GM19395 (cell line): Measurements from ENCODE around the gene ANXA8L1.
"Not testable (repeated sequence)": the region's sequence is repeated elsewhere in the genome, so short reads cannot be mapped to it uniquely, and the experiment has no call there.

ENCODE experiments used
- ATAC-seq: cut with Tn5 transposase; IDR thresholded peaks from one replicate; pipeline ENCODE4 v1.9.1; 2021; ENCODE audit warnings: mild to moderate bottlenecking, moderate library complexity; ENCODE audit not compliant: unreplicated experiment

The ANXA8L1 gene, protein sequence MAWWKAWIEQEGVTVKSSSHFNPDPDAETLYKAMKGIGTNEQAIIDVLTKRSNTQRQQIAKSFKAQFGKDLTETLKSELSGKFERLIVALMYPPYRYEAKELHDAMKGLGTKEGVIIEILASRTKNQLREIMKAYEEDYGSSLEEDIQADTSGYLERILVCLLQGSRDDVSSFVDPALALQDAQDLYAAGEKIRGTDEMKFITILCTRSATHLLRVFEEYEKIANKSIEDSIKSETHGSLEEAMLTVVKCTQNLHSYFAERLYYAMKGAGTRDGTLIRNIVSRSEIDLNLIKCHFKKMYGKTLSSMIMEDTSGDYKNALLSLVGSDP

DNA sequence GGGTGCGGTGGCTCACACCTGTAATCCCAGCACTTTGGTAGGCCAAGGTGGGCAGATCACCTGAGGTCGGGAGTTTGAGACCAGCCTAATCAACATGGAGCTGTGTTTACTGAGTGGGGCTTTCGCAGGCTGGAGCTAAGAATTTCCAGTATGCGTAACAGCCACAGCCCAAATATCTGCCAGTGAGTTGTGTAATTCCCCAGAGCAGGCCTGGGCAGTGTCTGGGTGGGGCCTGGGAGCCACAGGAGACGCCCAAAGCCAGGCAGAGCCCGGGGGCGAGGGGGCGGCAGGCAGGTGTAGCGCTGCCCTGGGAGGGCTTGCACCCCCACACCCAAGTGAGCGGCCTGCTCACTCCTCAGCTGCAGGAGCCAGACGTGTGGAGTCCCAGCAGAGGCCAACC lies at the start of gene ANXA8L1:
Gene ANXA8L1, plus strand, starts transcription at position 371 of the 400 bp plus-strand sequence. CDS start 76 bp downstream, outside the sequence.
- ATAC-seq, result not testable (repeated sequence)

DNA sequence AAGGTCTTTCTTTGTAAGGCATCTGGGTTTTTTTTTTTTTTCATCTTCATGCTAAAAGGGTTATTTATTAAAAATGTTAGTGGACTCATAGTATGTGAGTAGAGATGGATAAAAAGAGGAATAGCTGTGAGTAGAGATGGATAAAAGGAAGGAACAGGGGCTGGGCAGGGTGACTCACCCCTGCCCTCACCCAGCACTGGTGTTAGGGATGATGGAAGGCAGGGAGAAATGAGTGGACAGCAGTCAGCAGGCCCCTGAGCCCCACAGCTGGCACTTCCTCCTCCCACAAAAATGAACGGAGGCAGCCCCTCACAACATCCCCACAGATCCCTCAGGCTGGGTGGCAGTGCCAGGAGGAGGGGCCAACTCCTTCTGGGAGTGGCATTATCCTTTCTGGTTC lies 49.5 kb upstream of the ANXA8L1 start:
- no peak for ATAC-seq

DNA sequence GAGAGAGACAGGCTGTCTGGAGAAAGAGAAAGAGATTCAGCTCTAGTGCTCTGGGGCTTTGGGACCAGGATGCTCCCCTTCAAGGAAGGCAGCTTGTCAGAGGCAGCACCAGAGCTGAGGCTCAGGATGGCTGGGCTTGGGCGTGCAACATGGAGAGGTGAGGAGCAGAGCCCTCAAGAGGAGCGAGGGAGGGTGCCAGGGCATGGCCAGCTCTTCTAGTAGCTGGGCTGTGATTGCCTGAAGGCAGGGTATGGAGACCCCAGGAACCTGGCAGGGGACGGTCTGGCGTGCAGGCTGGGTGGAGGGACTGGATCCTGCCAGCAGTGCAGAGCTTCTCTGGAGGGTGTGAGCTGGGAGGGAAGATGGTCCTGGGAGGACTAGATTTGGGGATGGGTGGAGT lies 48.6 kb upstream of the ANXA8L1 start:
- no peak for ATAC-seq

DNA sequence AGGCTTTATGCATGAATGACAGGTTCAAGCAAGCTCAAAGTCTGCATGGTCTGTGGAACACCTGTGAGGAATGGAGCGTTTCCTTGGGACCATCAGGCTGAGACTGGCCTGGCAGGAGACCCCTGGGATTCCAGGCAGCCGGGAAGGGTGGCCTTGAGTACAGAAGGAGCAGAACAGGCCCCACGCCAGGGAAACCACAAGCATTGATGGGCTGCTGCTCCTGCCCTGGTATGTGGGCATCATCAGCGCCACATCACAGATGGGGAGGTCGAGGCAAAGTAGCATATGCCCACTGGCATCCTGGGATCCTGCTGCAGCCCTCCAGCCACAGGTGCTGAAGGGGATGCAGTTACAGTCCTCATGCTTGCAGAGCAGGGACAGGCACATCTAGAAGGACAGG lies 47.9 kb upstream of the ANXA8L1 start:
- no peak for ATAC-seq

DNA sequence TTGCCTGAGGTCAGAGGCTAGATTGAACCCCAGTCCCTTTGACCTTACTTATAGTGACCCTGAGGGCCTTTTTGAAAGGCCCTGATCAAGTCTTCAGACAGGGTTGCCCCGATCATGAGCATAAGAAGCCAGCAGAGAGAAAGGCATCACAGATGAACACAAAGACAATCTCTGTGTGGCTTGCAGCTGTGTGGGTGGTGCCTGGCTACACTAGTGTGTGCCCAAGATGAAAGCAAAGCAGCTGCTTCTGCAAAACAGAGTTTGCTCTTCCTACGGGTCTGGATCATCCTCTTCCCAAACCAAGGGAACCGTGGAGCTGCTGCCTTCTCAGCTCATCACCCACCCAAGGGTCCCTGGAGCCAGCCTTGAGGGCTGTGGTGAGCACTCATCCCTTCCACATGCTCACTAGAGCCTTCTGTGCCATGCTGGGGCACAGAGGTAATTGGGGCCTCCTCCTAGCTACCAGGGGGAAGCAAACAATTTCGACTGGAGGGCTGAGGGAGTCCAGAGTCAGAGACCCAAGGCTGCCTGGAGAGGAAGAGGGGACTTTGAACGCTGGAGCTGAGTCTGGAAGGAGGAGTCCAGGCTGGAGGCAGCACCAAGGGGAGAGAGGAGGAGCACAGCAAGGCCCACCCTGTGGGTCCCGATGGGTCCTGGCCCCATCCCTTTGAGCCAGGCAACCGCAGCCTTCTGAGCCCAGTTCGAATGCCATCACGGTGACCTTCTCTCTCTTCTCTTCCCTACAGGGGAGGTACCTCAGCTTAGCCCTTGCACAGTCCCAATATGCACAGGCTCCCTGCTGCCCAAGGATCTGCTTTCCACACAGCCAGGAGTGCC lies 46.5 kb upstream of the ANXA8L1 start:
- ATAC-seq, result no peak

DNA sequence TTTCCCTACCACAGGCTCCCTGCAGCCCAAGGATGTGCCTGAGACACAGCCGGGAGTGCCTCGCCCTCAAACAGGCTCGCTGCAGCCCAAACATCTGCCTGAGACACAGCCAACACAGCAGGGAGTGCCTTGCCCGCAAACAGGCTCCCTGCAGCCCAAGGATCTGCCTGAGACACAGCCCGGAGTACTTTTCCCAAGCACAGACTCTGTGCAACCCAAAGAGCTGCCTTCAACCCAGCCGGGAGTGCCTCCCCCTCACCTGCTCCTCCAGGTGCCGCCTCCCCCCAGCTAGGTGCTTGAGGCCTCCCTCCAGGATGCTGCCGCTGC lies 45.9 kb upstream of the ANXA8L1 start:
- no peak for ATAC-seq

DNA sequence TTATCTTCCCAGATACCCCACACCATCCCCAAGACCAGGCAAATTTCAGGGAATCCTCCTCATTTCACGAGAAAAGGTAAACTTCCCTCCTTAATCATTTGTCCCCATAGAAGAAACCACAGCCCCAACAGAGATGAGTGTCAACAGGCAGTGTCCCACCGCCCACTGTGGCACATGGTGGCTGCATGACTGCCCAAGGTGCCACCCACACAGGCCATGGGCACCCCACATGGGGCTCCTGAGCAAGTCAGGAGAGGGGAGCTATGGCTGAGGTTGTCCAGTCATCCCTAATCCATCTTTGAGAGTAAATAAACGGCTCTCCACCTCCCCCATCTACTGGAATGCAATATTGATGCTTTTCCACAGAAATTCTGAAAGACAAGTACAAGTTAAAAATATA lies 44.7 kb upstream of the ANXA8L1 start:
- no peak for ATAC-seq

DNA sequence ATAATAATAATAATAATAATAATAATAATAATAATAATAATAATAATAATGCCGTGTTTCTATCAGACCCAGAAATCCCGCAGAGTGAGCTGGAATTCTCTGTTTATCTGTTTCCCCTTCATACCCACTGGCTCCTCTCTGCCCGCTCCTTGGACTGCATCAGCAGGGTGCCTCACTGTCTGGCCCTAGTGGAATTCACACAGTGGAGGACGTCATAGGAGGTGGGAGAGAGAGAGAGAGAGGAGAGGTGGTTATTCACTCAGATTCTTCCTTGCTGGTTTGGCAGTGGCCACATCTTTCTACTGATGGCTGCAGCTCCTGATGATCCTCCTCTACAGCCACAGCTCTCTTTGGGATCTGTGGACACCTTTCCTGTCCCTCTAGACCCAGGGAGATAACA lies 10.1 kb upstream of the ANXA8L1 start:
- ATAC-seq, result not testable (repeated sequence)

DNA sequence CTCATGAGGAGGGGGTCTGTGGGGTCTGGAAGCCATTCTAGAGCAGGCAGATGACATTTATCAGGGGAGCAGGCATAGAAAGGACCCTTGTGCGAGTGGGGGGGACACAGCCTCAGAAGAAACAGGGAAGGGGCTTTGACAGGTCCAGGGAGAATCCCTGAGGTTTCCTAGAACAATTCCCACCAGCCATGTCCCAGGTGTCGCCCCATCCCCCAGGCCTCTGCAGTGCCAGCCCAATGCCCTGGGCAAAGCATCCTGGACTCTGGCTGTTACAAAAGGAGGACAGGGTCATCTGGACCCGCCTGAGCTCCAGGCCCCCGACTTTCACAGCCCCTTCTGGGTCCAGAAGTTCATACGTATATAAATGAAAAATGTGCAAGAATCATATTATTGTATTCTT lies 8.4 kb upstream of the ANXA8L1 start:
- not testable (repeated sequence) for ATAC-seq

DNA sequence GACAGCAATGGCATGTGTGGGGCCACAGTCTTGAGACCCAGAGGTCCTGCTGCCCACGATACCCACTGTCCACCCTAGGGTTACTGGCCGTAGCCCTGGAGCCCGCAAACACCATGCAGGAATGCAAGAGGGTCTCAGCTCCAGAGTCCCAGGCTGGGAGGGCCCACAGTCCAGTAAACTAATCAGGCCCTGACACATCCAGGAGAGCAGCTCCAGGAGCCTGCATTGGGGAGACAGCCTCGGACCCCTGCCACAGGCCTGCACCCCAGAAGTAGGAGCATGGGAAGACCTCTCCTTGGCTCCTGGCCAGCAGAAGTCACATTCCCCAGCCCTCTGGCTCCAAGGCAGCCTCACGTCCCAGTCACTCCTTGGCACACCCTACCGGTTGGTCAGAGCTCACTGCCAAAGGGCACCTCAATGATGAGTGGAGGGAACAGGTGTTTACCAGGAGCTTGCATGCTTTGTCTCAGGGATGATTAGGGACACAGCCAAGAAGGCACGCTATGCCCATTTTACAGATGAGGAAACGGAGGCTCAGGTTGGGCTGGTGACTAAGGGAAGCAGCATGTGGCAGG lies 7.8 kb upstream of the ANXA8L1 start:
- ATAC-seq, result not testable (repeated sequence)

DNA sequence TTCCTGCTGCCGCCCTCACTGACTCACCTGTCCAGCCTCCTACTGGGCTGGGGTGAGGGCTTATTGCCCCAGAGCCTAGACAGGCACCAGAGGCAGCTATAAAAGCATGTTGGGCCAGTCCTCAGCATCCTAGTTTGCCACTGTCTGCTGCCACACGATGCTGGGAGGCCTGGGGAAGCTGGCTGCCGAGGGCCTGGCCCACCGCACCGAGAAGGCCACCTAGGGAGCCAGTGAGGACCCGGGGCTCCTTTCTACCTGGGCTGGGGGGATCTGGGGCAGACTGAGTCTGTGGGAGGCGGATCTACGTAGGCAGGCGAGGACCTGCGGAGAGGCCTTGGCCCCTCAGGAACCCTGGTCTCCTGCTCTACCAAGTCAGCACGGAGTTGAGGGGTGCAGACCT lies 6.6 kb upstream of the ANXA8L1 start:
- not testable (repeated sequence) for ATAC-seq

DNA sequence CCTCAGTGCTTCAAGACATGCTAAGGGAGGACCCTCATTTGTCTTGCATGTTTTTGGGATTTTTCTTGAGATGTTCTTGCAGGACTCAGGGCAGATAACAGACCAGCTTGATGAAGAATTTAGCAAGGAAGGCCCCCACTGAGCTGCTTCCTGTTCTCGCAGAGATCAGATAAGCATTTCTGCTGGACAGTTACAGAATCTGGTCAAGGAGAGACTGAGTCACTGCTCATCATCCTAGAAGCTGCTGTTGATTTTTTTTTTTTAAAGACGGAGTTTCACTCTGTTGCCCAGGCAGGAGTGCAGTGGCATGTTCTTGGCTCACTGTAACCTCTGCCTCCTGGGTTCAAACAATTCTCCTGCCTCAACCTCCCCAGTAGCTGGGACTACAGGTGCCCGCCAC lies 1.2 kb upstream of the ANXA8L1 start:
- ATAC-seq, result not testable (repeated sequence)

DNA sequence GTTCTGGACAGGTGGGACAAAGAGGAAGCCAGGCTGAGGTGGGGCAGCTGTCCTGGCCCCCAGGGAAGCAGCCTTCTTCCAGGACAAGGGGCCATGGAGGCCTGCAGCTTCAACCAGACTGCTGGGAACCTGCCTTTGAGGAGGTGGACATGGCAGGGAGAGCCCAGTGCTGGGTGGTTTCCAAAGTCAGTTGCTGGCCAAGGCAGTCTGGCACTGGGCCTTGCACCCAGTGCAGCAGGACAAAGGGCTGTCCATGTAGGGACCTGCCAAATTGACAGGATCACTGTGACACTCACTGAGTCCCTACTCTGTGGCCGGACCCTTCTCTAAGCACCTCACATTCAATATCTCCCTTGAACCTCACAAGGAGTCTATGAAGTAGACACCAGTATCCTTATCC lies 1.4 kb downstream of the ANXA8L1 start:
- not testable (repeated sequence) for ATAC-seq

DNA sequence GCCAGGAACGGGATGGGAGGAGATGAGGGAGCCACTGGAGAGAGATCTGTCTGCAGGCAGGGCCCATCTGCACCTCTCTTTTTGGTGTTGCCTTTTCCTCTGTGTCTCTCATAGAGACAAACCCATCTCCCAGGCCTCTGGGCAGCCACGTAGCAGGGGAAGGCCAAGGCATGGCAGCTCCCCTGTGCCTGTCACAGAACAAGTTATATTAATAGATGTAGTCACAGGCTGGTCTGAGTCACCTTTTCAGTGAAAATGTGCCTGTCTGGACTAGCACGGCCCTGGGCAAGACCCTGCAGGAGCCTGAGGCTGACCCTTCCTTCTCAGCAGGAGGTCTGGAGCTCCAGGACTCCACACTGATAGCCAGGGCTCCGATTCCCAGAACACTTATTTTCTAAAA lies 2.1 kb downstream of the ANXA8L1 start:
- ATAC-seq, result not testable (repeated sequence)

DNA sequence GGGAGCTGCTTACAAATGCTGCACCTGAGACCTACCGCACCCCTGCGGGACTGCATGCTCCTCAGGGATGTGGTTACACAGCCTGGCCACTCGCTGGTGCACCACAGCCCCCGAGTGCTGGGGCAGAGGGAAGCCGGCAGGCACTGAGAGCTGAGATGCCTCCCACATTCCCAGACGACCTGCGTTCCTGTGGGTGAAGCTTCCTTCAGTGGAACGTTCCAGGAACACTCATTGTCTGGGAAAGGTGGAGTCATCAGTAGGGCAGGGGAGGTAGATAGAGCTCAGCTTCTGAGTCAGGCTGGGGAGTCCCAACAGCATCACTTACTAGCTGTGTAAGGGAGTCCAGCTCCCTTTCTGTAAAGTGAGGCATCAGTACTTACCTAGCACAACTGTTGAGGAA lies 2.5 kb downstream of the ANXA8L1 start:
- not testable (repeated sequence) for ATAC-seq

DNA sequence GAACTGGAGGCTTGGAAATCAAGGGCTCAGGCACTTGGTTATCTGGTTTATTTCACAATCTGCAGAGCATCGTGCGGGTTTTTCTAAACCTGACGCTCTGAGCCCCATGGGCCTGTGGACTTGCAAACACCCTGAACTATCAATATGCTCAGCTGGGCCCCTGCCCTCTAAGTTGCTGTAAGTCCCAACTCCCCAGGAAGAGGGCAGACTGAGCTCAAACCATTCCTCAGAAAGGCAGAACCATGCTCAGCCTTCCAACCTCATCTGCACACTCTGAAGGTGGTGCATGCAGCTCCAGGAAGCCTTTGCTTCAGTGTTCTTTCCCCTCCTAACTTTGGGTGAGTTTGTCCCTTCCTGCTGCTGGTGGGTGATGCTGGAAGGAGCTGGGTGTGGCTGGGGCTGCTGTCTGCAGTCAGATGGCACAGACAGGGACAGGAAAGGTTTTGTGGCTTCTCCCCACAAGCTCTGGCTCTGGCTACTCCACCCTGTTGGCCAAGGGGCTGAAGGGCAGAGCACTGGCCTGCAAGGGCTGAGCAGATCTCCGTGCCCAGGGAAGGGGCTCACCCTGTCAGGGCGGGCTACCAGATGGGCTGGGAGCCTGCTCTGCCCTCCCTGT lies 3.8 kb downstream of the ANXA8L1 start:
- ATAC-seq, result not testable (repeated sequence)

DNA sequence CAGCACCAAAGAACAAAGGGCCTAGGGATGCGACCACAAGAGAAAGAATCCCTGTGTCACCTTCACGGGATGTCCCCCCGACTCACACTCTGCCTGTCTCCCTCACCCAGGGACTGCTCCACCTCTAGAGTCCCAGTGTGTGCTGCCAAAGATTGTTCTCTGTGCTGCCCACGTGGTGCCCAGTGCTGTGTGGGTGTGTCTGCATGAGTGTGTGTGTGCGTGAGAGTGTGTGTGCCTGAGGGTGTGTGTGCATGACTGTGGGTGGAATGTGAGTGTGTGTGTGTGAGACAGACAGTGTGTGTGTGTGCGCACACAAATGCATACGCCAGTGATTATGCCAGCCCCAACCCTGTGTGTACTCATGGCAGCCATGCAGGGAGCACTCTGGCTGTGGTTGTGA lies 10.3 kb downstream of the ANXA8L1 start:
- not testable (repeated sequence) for ATAC-seq

DNA sequence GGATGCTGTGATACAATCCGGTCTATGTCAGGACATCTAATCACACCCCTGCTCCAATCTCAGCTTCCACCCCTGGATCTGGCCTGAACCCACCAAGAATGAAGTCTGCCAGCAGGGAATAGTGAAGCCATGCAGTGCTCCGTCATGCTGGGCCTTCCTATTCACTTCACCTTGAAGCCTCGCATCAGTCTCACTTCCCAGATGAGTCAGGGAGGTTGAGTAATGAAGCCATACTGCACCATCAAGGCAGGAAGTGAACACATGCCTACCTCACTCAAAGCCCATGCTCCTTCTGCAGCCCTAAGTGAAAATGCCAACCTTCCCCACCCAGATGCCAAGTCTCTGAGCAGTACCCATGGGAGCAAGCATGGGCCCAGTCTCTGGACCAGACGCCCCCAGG lies 11.1 kb downstream of the ANXA8L1 start:
- not testable (repeated sequence) for ATAC-seq

DNA sequence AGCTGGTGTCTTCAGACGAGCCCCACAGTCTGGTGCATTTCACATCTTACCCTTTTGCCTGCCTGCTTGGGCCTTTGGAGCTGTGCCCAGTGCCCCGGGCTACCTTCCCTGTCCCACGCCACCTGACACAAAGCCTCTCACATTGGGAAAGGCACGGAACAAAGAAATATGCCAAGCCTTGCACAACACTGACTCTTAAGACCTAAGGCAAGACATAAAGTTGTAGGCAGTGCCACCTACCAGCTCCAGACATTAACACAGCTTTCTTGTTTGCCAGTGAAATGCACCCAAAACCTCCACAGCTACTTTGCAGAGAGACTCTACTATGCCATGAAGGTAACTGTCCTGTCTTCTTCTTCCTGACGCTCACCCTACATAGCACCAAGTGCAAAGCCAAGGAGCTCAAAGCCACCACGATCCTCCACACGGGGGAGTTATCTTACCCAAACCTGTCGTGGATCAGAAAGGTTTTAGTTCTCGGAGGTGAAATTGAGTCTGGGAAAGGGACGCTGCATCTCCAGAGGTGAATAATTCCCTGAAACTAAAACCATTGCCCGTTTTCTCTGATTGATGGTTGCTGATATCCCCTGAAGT lies 11.8 kb downstream of the ANXA8L1 start:
- ATAC-seq, result not testable (repeated sequence)

DNA sequence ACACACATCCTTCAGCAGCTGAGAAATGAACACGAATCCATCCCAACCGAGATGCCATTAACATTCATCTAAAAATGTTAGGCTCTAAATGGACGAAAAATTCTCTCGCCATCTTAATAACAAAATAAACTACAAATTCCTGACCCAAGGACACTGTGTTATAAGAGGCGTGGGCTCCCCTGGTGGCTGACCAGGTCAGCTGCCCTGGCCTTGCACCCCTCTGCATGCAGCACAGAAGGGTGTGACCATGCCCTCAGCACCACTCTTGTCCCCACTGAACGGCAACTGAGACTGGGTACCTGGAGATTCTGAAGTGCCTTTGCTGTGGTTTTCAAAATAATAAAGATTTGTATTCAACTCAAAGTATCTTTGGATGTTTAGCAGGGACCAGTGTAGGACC lies 15.8 kb downstream of the ANXA8L1 start:
- not testable (repeated sequence) for ATAC-seq
